Panc1 (cell line): ENCODE measurements around the gene TMEM212. TPM values are rescaled to one million over a fixed set of nuclear protein-coding genes. Genes with fewer than 3 reads are reported as not detected.

ENCODE experiments used
- ATAC-seq: fragments of 200-7000 bp; cut with Tn5 transposase; 2 replicates; pipeline ENCODE4 v1.9.1; 2020; ENCODE audit warnings: mild to moderate bottlenecking, moderate library complexity
- BruUV-seq: library from RNA; stranded (reverse); fragments of 400-500 nt; replicated peaks from 2 replicates; lab custom pipeline; 2021; lab: Mats Ljungman, UMichigan
- CTCF ChIA-PET: fragments of 300-600 bp; sonication (Branson Sonifier 250); formaldehyde crosslinking; loops from one replicate; lab custom pipeline; 2022; ENCODE audit warnings: antibody characterized with exemption; lab: Charles Lee
- POLR2A ChIA-PET: fragments of 300-600 bp; sonication (Branson Sonifier 250); formaldehyde crosslinking; loops from one replicate; lab custom pipeline; 2022; ENCODE audit warnings: antibody characterized with exemption; lab: Charles Lee
- DNase-seq: peaks from one replicate; pipeline ENCODE4 v3.0.0-alpha.2; 2010; ENCODE audit warnings: low read depth, low spot score
- H3K27ac ChIP-seq: 2 replicates; pipeline ENCODE4 v1.5.1; 2011; ENCODE audit warnings: mild to moderate bottlenecking, low read length, inconsistent platforms
- H3K27me3 ChIP-seq: fragments of 200-500 bp; sonication (Bioruptor generic); 2 replicates; pipeline ENCODE4 v1.6.0; 2014; ENCODE audit warnings: low read length, inconsistent platforms; ENCODE audit not compliant: control insufficient read depth, insufficient read depth
- H3K36me3 ChIP-seq: fragments of 200-500 bp; sonication (Bioruptor generic); 2 replicates; pipeline ENCODE4 v1.5.1; 2014; ENCODE audit warnings: inconsistent platforms, mild to moderate bottlenecking, low read length, moderate library complexity; ENCODE audit not compliant: control insufficient read depth, insufficient read depth
- H3K4me1 ChIP-seq: 2 replicates; pipeline ENCODE4 v1.5.1; 2011; ENCODE audit warnings: inconsistent platforms, mild to moderate bottlenecking, low read length, moderate library complexity; ENCODE audit not compliant: control insufficient read depth, insufficient read depth
- H3K4me3 ChIP-seq, 2 experiments: 2 replicates each; pipeline ENCODE4 v1.5.1; 2011 to 2012; ENCODE audit warnings: low read depth in 2 of 2, low read length in 2 of 2, mild to moderate bottlenecking in 2 of 2, inconsistent platforms in 1 of 2, moderate library complexity in 1 of 2
- H3K9me3 ChIP-seq: fragments of 200-500 bp; sonication (Bioruptor generic); 2 replicates; pipeline ENCODE4 v1.5.1; 2014; ENCODE audit warnings: low read depth, mild to moderate bottlenecking, inconsistent platforms, low read length, moderate library complexity; ENCODE audit not compliant: control insufficient read depth, insufficient read depth
- POLR2AphosphoS5 ChIP-seq: IDR thresholded peaks from 2 replicates; pipeline ENCODE4 v1.6.1; 2012; ENCODE audit warnings: mild to moderate bottlenecking, low read depth, low read length, moderate library complexity
- REST ChIP-seq, 2 experiments: IDR thresholded peaks; 2 replicates each; pipeline ENCODE4 v1.6.1; 2011 to 2012; ENCODE audit warnings: low read depth in 2 of 2, control low read depth in 1 of 2, low read length in 1 of 2, mild to moderate bottlenecking in 1 of 2, moderate library complexity in 1 of 2; ENCODE audit not compliant: insufficient read depth in 1 of 2
- SIN3A ChIP-seq: IDR thresholded peaks from 2 replicates; pipeline ENCODE4 v1.6.1; 2012; ENCODE audit warnings: low read depth, mild to moderate bottlenecking, low read length, moderate library complexity, borderline replicate concordance; ENCODE audit not compliant: insufficient read depth
- TCF7L2 ChIP-seq: IDR thresholded peaks from 2 replicates; pipeline ENCODE4 v1.6.1; 2011; ENCODE audit warnings: mild to moderate bottlenecking, low read depth, low read length, inconsistent platforms
- in situ Hi-C: cut with HindIII; loops from 2 replicates; pipeline ENCODE4 v1.10.0; 2016; ENCODE audit warnings: low sequenced_read_pairs, low pct_unique_long_range_greater_than_20kb
- intact Hi-C: fragments of 100-400 bp; cut with micrococcal nuclease; formaldehyde crosslinking; loops from one replicate; pipeline ENCODE4 v1.10.0; 2022; ENCODE audit not compliant: unreplicated experiment
- total RNA-seq: library from RNA; stranded (reverse); gene quantifications from one replicate; pipeline ENCODE4 v1.2.1, GENCODE V29; 2021; ENCODE audit not compliant: unreplicated experiment
- TF ChIP-seq, protein P1 (sequence below): fragments of 450-650 bp; IDR thresholded peaks from 2 replicates; pipeline ENCODE4 v1.5.1; 2017; ENCODE audit warnings: mild to moderate bottlenecking

The TMEM212 gene
- total RNA-seq, 1 experiment from 2014 or later = not detected

DNA sequence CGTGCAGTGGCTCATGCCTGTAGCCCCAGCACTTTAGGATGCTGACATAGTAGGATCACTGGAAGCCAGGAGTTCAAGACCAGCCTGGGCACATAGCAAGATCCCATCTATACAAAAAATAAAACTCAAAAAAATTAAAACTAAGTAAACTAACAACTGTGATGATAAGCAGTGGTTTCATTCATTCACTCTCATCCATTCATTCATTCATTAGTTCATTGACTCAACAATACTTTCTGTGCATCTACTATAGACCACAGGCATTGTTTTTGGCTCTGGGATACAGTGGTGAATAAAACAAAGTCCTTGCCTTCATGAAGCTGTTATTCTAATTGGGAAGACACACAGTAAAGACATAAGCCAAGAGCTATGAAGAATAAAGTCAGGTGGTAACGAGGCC is 7.5 kb upstream of the TMEM212 start:
- no peak overlapping the region for H3K4me3 ChIP-seq
- no peaks in the 10 kb centered on the region for H3K36me3 ChIP-seq
- POLR2A ChIA-PET = no interaction called here
- H3K4me1 ChIP-seq = peaks cover 12% of the 10 kb centered on the region
- H3K27me3 ChIP-seq = no peaks in the 10 kb centered on the region
- in situ Hi-C loops (no loop called here), intact Hi-C loops (loop anchor here (10.0 kb wide), 1 partner anchor 651 kb away; no protein-coding TSS in a partner anchor)
- H3K9me3 ChIP-seq = no peaks in the 10 kb centered on the region
- TF ChIP-seq, protein P1, sequence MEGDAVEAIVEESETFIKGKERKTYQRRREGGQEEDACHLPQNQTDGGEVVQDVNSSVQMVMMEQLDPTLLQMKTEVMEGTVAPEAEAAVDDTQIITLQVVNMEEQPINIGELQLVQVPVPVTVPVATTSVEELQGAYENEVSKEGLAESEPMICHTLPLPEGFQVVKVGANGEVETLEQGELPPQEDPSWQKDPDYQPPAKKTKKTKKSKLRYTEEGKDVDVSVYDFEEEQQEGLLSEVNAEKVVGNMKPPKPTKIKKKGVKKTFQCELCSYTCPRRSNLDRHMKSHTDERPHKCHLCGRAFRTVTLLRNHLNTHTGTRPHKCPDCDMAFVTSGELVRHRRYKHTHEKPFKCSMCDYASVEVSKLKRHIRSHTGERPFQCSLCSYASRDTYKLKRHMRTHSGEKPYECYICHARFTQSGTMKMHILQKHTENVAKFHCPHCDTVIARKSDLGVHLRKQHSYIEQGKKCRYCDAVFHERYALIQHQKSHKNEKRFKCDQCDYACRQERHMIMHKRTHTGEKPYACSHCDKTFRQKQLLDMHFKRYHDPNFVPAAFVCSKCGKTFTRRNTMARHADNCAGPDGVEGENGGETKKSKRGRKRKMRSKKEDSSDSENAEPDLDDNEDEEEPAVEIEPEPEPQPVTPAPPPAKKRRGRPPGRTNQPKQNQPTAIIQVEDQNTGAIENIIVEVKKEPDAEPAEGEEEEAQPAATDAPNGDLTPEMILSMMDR = no peak
- no peak for ATAC-seq
- H3K27ac ChIP-seq = no peak overlapping the region
- DNase-seq = no peak
- BruUV-seq = no TSS peak
- CTCF ChIA-PET = no interaction called here

GRCh38 chr3:171836855-171837254 is 6.3 kb upstream of the TMEM212 start:
- no peaks in the 10 kb centered on the region for H3K36me3 ChIP-seq
- POLR2A ChIA-PET = no interaction called here
- intact Hi-C loops (loop anchor here (10.0 kb wide), 1 partner anchor 652 kb away; no protein-coding TSS in a partner anchor), in situ Hi-C loops (no loop called here)
- DNase-seq (no peak), ATAC-seq (no peak)
- BruUV-seq = no TSS peak
- no peak overlapping the region for H3K4me3 ChIP-seq
- no peaks in the 10 kb centered on the region for H3K9me3 ChIP-seq
- TF ChIP-seq POLR2AphosphoS5 = no peak
- no peak for TF ChIP-seq TCF7L2
- no peak for TF ChIP-seq REST (IDR thresholded peaks at IDR 0.05; ENCODE audit: insufficient read depth in 1 of 2, low read depth in 2 of 2, low read length in 1 of 2)
- TF ChIP-seq, protein P1 = no peak
- no peak for TF ChIP-seq SIN3A
- H3K27me3 ChIP-seq = no peaks in the 10 kb centered on the region
- CTCF ChIA-PET = no interaction called here
- peaks cover 12% of the 10 kb centered on the region for H3K4me1 ChIP-seq
- no peak overlapping the region for H3K27ac ChIP-seq
